GM18907 (cell line): ENCODE measurements around the gene CCDC107.

ENCODE experiments used
- ATAC-seq: cut with Tn5 transposase; IDR thresholded peaks from one replicate; pipeline ENCODE4 v1.9.1; 2021; ENCODE audit warnings: mild to moderate bottlenecking, moderate library complexity; ENCODE audit not compliant: unreplicated experiment

The CCDC107 gene

DNA sequence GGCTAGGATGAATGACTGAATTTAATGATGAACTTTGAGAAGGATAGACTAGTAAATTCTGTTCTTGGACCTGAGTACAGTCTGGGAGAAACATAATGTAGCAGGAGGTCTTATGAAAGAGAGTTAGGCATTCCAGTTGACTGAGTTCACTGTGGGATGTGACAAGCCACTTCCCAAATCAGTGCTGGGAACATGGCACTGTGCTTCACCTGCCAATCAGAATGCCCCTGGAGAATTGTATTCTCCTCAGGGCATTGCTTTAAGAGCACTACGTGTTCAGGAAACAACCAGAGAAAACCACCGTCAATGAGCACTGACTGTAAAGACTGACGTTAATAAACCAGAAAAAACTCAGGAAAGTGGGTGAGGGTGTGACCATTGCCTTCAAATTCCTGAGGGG, 1.2 kb downstream of the CCDC107 start:
- no peak for ATAC-seq

DNA sequence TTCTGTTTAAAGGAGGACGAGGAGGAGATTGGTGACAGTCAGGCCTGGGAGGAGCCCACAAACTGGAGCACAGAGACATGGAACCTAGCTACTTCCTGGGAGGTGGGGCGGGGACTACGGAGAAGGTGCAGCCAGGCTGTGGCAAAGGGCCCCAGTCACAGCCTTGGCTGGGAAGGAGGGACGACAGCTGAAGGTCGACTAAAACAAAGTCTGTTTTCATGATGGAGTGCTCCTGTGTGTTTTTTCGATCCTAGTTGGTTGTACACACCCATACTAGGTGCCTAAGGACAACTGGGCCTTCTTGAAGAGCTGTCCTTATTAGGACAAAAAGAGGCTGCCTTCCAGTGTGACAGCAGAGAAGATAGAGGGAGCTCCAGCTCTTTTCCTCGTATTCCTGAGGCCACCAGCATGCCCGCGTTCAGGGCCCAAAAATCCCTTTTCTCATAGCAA, 2.9 kb downstream of the CCDC107 start:
- no peak for ATAC-seq

DNA sequence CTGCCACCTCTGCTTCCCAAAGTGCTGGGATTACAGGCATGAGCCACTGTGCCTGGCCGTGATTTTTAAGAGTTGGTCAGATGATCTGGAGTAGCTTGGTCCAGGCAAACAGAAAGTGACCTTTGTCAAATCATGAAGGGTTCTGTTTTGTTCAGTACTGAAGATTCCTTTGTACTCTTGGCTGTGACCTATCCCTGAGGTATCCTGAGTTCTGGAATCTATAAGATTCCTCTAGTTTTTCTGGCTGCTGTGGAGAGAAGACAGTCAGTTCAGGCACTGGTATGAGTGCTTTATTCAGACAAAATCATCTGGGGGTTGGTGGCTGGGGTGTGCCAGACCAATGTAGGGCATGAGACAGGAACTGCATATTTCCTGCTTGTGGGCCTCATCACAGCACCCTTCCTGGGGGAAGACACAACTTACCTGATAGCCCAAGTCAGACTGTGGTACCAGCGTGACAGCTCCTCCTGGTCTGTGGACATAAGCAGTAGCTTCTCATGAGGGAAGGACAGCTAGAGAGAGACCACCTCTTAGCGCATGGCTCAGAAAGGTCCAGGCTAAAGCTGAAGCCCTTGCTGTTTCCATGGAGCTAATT, 3.8 kb downstream of the CCDC107 start:
- ATAC-seq = no peak

DNA sequence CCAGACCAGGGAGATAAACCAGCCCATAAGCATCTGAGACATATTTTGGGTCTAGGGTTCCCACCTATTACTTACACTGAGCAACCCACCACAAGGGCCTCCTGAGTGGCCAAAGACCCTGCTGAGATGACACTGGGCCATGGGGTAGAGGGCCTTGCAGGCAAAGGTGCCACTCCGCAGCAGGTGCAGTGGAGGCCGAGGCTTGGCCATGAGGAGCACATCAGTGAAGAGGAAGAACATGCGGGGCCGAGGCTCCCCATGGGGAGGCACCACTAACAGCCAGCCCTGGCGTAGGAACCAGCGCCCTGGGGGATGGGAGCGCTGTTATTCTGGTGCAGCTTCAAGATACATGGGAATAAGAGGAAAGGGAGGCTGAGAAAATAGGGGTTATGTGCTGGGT, 4.3 kb downstream of the CCDC107 start:
- no peak for ATAC-seq

DNA sequence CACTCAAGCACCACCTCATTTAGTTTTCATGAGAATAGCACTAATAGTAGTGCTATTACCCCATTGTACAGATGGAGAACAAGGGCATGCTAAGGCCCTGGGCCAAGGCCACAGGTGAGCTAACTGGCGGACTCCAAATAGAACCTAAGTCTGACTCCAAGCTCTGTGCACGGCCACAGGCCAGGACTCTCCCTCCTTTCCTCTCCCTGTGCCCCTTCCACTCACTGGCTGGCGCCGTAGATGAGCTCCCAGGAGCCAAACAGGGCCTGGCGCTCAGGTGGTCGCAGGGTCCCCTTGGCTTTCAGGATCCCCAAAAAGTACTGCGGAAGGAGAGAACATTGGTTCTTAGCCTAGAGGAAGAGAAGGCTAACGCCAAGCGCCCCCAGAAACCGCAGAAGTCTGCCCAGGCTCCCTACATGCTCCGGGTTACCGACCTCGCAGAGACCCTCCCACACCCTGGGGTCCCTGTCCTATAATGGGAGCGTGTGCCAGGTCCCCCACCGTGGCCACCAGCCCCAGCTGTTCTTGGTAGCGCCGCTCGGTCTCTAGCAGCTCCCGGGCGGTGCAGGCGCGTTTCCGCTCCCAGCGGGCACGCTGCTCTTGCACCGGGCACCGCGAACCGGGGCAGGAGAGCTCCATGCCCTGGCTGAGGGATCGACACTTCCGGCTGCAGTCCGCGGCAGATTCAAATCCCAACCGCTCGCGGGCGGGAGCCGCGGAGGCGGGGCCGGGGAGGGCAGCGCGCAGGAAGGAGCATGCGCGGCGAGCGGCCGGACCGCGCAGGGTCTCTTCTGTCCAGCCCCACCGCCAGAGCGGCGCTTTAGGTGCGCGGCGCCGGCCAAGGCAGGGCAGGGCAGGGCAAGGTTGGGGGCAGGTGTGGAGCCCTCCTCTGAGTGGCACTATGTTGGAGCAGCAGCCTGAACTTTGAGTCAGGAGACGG, 6.7 kb downstream of the CCDC107 start, which contains the start of gene ARHGEF39:
Gene ARHGEF39, minus strand, starts transcription at position 665 of the 940 bp plus-strand sequence. Its CDS starts 26 bp downstream, at position 639.
- ATAC-seq = no peak

DNA sequence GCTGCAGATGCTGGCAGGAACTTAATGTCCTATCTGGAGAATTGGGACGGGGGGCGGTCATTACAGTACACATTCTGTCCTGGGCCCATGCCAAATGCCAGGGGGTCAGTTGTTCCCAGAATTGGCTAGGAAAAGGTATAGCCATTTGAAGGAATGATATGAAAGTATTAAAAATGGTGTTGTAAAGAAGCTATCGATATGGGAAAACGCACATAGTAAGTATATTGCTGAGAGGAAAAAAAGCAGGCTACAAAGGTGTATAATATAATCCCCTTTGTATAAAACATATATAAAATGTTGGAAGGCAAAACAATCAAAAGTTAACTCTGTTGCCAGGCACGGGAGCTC, 7.4 kb downstream of the CCDC107 start:
- ATAC-seq = no peak

DNA sequence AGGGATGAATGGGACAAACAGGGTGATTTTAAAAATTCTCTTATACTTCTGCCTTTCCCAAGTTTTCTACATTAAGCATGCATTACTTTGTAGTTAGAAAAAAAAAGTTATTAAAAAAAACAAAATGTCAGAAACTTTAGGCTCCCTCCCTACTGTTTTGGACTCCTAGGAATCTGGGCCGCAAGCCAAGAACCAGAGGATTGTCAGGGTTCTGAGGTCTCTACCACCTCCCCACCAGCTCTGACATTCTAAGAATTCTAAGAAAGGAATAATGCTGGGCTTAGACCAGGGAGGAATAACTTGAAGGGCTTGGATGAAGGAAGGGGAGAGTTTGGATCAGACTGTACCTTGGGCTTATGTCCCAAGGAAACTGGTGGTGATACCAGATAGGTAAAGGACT, 8.0 kb downstream of the CCDC107 start:
- ATAC-seq = no peak

DNA sequence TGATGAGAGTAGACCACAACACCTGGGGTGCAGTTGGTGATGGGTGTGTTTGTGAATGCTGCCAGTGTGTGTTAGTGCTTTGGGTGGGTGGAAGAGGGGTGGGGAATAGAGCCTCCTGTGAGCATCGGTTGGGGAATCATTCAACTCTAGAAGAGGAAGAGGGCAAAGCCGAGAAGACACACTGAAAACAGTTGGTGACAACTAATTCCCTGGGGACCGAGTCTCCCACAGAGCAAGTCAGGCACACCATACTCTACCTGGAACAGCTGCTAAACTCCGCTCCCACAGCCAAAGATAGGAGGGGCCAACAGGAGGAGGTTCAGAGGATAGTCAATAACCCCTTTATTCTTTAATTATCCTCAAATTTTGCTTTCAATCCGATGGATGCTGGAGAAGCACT, 8.5 kb downstream of the CCDC107 start:
- ATAC-seq = no peak

DNA sequence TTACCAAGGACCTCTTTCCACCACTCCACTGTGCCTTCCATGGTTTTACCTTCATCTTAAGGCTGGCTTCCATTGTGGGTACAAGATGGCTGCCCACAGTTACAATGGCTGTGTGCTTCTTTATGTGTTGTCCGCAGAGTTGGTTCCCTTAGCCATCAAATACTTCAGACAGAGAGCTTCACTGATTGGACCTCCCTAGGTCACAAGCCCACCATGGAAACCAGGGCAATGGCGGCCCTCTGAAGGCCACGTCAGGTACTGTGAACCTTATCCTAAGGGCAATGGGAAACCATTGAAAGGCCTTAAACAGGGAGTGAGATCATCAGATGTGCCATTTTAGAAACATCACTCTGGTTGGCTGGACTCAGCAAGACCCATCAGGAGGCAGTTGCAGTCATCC, 9.8 kb downstream of the CCDC107 start:
- ATAC-seq = no peak

DNA sequence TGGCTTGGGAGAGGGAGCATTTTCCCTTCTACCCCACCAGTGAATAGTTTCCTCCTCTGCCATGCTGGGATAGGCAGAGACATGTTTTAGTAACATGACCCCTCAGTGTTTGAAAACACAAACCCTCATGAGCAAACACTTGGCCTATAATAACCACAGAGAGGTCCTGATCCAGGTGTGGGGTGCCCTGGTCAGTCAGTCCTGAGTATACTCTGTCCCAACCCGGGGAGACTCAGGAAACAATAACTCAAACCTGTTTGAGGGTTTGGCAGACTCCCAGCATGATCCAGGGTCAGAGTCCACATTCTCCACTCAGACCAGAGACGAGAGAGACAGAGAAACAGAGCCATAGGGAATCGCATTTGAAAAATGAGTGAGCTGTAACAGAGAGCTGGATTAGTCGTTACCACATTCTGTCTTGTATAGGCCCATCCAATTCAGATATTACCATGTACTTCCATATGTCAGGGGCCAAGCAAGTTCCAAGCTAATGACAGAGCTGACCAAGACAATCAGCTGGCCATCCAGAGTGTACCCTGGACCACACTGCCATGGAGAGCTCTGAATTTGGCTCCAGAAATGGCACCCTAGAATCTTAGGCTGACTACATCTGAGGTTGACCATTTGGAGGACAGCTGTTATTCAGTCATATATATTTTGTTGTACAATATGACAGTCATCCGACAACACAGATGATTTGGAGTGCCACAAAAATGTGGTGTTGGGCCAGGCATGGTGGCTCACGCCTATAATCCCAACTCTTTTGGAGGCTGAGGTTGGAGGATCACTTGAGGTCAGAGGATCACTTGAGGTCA, 11.4 kb downstream of the CCDC107 start:
- no peak for ATAC-seq

DNA sequence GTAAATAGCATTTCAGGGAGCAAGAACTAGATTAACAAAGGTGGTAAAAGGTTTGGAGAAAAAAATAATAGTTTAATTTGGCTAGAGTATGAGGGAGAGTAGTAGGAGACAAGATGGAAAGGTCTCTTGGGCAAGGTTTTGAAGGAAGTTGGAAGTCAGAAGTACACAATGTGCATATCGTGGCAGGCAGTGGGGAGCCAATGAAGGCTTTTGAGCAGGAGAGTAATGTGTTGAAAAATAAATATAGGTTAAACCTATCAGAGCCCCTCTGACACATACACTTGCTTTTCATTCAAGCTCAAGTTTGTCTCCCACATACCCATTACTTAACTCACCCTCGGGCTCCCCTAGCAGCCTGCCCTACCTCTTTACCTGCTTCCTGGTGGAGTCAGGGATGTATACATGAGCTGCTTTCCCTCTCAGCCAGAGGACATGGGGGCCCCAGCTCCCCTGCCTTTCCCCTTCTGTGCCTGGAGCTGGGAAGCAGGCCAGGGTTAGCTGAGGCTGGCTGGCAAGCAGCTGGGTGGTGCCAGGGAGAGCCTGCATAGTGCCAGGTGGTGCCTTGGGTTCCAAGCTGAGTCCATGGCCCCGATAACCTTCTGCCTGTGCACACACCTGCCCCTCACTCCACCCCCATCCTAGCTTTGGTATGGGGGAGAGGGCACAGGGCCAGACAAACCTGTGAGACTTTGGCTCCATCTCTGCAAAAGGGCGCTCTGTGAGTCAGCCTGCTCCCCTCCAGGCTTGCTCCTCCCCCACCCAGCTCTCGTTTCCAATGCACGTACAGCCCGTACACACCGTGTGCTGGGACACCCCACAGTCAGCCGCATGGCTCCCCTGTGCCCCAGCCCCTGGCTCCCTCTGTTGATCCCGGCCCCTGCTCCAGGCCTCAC, 15.3 kb downstream of the CCDC107 start, which contains the start of gene CA9:
Gene CA9, plus strand, starts transcription at position 797 of the 893 bp plus-strand sequence. Its CDS starts 32 bp downstream, at position 829.
- no peak for ATAC-seq

DNA sequence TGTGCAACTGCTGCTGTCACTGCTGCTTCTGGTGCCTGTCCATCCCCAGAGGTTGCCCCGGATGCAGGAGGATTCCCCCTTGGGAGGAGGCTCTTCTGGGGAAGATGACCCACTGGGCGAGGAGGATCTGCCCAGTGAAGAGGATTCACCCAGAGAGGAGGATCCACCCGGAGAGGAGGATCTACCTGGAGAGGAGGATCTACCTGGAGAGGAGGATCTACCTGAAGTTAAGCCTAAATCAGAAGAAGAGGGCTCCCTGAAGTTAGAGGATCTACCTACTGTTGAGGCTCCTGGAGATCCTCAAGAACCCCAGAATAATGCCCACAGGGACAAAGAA, 15.9 kb downstream of the CCDC107 start:
- no peak for ATAC-seq

DNA sequence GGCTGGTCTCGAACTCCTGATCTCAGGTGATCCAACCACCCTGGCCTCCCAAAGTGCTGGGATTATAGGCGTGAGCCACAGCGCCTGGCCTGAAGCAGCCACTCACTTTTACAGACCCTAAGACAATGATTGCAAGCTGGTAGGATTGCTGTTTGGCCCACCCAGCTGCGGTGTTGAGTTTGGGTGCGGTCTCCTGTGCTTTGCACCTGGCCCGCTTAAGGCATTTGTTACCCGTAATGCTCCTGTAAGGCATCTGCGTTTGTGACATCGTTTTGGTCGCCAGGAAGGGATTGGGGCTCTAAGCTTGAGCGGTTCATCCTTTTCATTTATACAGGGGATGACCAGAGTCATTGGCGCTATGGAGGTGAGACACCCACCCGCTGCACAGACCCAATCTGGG, 17.1 kb downstream of the CCDC107 start:
- no peak for ATAC-seq

DNA sequence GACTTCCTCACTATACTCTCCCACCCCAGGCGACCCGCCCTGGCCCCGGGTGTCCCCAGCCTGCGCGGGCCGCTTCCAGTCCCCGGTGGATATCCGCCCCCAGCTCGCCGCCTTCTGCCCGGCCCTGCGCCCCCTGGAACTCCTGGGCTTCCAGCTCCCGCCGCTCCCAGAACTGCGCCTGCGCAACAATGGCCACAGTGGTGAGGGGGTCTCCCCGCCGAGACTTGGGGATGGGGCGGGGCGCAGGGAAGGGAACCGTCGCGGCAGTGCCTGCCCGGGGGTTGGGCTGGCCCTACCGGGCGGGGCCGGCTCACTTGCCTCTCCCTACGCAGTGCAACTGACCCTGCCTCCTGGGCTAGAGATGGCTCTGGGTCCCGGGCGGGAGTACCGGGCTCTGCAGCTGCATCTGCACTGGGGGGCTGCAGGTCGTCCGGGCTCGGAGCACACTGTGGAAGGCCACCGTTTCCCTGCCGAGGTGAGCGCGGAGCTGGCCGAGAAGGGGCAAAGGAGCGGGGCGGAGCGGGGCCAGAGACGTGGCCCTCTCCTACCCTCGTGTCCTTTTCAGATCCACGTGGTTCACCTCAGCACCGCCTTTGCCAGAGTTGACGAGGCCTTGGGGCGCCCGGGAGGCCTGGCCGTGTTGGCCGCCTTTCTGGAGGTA, 17.8 kb downstream of the CCDC107 start:
- no peak for ATAC-seq

DNA sequence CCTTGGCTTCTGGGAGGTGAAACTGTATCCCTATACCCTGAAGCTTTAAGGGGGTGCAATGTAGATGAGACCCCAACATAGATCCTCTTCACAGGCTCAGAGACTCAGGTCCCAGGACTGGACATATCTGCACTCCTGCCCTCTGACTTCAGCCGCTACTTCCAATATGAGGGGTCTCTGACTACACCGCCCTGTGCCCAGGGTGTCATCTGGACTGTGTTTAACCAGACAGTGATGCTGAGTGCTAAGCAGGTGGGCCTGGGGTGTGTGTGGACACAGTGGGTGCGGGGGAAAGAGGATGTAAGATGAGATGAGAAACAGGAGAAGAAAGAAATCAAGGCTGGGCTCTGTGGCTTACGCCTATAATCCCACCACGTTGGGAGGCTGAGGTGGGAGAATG, 21.0 kb downstream of the CCDC107 start:
- ATAC-seq = no peak

DNA sequence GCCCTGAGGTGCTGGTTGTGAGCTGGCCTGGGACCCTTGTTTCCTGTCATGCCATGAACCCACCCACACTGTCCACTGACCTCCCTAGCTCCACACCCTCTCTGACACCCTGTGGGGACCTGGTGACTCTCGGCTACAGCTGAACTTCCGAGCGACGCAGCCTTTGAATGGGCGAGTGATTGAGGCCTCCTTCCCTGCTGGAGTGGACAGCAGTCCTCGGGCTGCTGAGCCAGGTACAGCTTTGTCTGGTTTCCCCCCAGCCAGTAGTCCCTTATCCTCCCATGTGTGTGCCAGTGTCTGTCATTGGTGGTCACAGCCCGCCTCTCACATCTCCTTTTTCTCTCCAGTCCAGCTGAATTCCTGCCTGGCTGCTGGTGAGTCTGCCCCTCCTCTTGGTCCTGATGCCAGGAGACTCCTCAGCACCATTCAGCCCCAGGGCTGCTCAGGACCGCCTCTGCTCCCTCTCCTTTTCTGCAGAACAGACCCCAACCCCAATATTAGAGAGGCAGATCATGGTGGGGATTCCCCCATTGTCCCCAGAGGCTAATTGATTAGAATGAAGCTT, 21.8 kb downstream of the CCDC107 start:
- ATAC-seq = no peak

DNA sequence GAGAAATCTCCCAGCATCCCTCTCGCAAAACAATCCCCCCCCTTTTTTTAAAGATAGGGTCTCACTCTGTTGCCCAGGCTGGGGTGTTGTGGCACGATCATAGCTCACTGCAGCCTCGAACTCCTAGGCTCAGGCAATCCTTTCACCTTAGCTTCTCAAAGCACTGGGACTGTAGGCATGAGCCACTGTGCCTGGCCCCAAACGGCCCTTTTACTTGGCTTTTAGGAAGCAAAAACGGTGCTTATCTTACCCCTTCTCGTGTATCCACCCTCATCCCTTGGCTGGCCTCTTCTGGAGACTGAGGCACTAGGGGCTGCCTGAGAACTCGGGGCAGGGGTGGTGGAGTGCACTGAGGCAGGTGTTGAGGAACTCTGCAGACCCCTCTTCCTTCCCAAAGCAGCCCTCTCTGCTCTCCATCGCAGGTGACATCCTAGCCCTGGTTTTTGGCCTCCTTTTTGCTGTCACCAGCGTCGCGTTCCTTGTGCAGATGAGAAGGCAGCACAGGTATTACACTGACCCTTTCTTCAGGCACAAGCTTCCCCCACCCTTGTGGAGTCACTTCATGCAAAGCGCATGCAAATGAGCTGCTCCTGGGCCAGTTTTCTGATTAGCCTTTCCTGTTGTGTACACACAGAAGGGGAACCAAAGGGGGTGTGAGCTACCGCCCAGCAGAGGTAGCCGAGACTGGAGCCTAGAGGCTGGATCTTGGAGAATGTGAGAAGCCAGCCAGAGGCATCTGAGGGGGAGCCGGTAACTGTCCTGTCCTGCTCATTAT, 22.4 kb downstream of the CCDC107 start:
- peak; percentile 59 for ATAC-seq

DNA sequence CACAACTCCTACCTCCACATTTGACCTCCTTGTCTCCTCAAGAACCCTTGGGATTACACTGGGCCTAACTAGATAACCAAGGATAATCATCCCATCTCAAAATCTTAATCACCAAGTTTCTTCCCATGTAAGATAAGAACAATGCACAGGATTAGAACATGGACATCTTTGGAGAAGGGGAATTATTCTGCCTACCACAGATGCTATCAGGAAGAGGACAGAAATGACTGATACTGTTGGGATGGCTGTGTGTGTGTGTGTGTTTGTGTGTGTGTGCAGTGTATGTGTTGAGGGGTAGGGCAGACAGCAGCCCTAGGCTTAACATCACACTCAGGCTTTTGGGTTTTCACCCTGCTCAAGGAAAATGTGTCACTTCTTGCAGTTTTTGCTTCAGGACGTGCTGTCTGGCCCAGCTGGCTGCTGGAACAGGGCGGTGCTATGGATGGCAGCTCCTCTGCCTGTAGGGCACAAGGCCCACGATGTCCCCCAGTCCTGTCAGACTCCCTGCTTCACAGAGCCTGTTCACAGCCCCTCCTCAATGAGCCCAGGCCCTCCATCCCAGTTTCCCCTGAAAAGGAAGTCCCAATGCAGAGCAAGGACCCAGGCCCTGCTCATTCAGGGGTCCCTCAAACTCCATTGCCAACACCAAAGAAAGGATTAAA, 23.4 kb downstream of the CCDC107 start:
- ATAC-seq = no peak
